ENCODE results near the gene HSP90AB1.

DNA sequence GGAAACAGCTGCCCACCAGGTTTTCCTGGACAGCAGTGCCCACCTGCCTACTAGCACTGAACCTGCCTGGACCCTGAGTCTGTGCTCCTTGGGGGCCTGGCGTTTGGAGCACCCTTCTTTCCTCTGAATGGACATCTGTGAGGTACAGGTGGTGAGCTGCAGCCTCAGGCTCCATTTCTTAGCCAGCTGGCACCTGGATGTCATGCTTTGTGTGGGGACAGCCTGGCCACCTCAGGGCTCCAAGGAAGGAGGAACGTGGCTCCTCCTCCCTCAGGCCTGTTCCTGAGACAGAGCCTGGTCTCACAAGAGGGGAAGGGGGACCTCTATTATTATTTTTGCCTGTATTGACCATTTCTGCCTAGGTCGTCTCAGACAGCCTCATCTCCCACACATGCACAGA is 31.4 kb downstream of the HSP90AB1 start:
- TF ChIP-seq, protein P1, sequence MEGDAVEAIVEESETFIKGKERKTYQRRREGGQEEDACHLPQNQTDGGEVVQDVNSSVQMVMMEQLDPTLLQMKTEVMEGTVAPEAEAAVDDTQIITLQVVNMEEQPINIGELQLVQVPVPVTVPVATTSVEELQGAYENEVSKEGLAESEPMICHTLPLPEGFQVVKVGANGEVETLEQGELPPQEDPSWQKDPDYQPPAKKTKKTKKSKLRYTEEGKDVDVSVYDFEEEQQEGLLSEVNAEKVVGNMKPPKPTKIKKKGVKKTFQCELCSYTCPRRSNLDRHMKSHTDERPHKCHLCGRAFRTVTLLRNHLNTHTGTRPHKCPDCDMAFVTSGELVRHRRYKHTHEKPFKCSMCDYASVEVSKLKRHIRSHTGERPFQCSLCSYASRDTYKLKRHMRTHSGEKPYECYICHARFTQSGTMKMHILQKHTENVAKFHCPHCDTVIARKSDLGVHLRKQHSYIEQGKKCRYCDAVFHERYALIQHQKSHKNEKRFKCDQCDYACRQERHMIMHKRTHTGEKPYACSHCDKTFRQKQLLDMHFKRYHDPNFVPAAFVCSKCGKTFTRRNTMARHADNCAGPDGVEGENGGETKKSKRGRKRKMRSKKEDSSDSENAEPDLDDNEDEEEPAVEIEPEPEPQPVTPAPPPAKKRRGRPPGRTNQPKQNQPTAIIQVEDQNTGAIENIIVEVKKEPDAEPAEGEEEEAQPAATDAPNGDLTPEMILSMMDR (IDR thresholded peaks at IDR 0.05; ENCODE audit: low read depth, low read length, poor library complexity, severe bottlenecking) = no peak
- TF ChIP-seq EZH2phosphoT487 (IDR thresholded peaks at IDR 0.05; ENCODE audit: borderline replicate concordance, low read length) = no peak
